NCI-H2081 (cell line): ENCODE results near the gene KLHL24.
"Not testable (repeated sequence)": the region's sequence is repeated elsewhere in the genome, so short reads cannot be mapped to it uniquely, and the experiment has no call there.

ENCODE experiments used
- DNase-seq, 2 experiments: peaks; one replicate each; lab custom pipeline; 2025; lab: John Stamatoyannopoulos, UW

Gene KLHL24

GRCh38 chr3:183636221-183637105 is 1.0 kb downstream of the KLHL24 start:
- DNase-seq, result peak; percentile 100

DNA sequence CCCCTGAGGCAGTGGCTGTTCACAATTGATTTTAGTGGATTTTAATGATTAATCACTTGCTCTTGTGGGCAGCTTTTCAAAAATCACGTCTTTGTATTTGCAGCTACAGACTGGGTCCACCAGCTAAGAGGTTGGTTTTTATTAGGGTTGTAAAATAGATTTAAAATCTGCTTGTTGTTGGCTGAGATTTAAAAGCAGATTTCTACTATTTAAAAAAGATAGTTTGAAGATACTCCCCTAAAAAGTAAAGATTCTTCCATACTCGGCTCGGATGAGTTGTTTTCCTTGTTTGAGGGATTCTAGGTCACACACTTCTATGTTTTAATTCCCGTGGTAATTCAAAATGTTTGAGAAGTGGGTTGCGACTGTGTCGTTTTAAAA is 1.7 kb downstream of the KLHL24 start:
- no peak for DNase-seq

- not testable (repeated sequence) for DNase-seq
Observed at GRCh38 chr3:183637633-183638032, 2.2 kb downstream of the KLHL24 start.

- no peak for DNase-seq
Observed at GRCh38 chr3:183638101-183638852, 2.9 kb downstream of the KLHL24 start.

- DNase-seq, result not testable (repeated sequence)
Observed at GRCh38 chr3:183640635-183641034, 5.2 kb downstream of the KLHL24 start.

DNA sequence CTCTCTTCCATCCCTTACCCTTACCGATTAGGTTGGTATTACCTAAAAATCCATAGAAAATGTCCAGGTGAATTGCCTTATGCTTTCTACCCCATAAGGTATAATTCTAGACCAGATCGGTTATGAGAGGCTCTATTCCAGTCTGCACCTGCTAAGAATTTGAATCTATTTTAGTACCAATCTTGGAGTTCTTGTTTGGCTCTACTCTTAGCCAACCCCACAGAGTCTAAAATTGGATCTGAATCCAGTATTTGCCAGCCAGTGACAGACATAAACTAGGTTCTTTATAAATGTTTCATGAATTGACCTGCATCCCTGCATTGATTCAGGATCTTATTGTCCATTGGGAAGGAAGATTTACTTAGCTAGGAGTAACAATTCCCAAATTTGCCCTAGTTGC is 6.5 kb downstream of the KLHL24 start:
- DNase-seq, result no peak

GRCh38 chr3:183644244-183644643 is 8.8 kb downstream of the KLHL24 start:
- no peak for DNase-seq

- no peak for DNase-seq
Observed at GRCh38 chr3:183645254-183645653, 9.8 kb downstream of the KLHL24 start.

DNA sequence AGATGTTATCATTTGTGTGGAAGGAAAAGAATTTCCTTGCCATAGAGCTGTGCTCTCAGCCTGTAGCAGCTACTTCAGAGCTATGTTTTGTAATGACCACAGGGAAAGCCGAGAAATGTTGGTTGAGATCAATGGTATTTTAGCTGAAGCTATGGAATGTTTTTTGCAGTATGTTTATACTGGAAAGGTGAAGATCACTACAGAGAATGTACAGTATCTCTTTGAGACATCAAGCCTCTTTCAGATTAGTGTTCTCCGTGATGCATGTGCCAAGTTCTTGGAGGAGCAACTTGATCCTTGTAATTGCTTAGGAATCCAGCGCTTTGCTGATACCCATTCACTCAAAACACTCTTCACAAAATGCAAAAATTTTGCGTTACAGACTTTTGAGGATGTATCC is 15.1 kb downstream of the KLHL24 start:
- DNase-seq, result no peak

- no peak for DNase-seq
Observed at GRCh38 chr3:183653209-183654064, 18.0 kb downstream of the KLHL24 start.

DNA sequence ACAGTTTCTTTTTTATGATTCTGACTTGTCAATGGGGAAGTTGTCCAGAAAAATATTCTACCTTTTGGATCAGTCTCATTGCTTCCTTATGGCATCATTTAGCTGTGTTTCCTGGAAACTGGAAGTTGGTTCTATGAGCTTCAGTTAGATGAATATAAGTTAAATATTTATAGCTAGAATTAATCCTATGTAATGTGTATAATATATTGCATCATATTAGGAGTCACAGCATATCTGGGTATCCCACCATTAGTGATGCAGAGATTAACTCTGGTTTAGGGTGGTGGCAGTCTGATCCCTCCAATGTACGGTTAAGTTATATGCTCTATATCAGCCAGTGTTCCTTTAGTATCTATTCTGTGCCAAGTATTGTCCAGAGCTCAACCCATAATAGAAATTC is 19.3 kb downstream of the KLHL24 start:
- no peak for DNase-seq

GRCh38 chr3:183662099-183662498 is 26.7 kb downstream of the KLHL24 start:
- peak in 1 of 2 experiments; percentile 17 for DNase-seq

DNA sequence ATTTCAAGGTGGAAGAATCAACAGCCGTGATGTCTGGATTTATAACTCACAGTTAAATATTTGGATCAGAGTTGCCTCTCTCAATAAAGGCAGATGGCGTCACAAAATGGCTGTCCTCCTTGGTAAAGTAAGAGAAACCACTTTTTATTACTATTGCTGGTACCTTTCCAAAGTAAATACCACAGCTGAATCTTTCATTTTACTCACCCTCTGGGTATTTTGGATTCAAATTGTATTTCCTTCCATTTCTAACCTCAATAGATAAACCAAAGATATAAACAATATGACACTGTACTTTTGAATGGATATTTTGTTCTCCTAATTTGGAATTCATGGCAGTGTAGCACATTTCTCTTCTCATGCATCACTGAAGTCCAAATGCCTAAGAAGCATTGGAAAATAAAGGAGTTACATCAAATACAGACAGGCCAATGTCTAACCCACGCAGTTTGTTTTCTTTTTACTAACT is 29.5 kb downstream of the KLHL24 start:
- DNase-seq, result peak in 1 of 2 experiments; percentile 38

DNA sequence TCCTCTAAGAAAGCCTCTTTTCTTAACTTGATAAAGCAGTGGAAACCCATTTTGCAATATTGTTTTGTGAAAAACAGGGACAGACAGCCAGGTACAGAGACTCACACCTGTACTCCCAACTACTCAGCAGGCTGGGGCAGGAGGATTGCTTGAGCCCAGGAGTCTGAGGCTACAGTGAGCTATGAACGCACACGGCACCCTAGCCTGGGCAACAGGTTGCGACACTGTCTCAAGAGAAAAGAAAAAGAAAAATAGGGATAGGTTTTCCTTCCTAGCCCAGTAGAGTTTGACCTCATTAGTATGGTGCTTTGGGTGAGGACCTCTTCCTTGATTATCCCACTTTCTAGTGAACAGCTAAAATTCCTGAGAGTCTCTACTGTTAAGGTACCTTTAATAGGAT is 44.6 kb downstream of the KLHL24 start:
- DNase-seq, result no peak

DNA sequence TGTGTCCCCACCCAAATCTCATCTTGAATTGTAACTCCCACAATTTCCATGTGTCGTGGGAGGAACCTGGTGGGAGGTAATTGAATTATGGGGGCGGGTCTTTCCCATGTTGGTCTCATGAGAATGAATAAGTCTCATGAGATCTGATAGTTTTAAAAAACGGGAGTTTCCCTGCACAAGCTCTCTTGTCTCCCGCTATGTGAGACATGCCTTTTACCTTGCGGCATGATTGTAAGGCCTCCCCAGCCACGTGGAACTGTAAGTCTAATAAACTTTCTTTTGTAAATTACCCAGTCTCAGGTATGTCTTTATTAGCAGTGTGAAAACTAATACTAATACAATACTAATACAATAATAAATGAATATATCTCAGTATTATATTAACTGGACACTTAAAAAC is 52.3 kb downstream of the KLHL24 start:
- DNase-seq, result no peak

DNA sequence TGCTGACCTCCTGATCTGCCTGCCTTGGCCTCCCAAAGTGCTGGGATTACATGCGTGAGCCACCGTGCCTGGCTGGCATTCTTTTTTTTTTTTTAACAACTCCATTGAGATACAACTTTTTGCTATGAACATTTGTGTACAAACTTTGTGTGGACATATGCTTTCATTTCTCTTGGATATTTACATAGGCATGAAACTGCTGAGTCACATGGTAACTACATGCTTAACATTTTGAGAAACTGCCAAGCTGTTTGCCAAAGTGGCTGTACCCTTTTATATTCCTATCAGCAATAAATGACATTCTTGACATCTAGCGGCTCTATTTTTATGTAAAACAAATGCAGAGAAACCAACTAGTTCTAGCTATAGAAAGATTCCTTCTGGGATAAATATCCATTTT is 53.5 kb downstream of the KLHL24 start:
- no peak for DNase-seq

DNA sequence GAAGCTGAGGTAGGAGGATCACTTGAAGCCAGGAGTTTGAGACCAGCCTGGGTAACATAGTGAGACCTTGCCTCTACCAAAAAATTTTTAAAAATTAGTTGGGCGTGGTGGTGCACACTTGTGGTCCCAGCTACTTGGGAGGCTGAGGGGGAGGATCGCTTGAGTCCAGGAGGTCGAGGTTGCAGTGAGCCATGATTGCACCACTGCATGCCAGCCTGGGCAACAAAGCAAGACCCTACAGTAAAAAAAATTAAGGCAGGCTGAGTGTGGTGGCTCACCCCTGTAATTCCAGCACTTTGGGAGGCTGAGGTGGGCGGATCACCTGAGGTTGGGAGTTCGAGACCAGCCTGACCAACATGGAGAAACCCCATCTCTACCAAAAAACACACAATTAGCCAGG is 54.2 kb downstream of the KLHL24 start:
- not testable (repeated sequence) for DNase-seq

- no peak for DNase-seq
Observed at GRCh38 chr3:183690402-183690995, 55.1 kb downstream of the KLHL24 start.

GRCh38 chr3:183692436-183692835 is 57.0 kb downstream of the KLHL24 start:
- no peak for DNase-seq

GRCh38 chr3:183695569-183696364 is 60.3 kb downstream of the KLHL24 start:
- no peak for DNase-seq

DNA sequence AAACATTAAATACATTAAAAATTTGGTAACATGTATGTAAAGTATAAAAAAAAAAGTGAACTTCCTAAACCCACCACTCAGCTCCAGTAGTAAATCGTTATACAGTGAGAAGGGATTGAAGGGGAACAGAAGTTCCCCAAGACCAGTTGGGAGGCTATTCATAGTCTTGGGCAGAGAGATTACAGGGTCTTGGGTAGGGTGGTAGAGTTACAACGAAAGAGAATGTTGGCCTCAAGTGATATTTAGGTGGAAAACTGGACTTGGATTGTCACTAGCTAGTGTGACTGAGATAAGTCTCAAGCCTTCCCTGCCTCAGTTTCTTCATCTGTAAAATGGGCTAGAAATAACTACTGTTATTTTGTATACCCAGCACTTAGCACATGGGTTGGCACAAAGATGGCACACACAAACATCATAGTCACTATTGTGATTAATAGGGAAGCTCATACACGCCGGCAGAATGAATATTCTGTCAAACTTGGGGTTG is 61.7 kb downstream of the KLHL24 start:
- no peak for DNase-seq
